A549 (cell line): ENCODE results near the gene UBAP1.

ENCODE experiments used
- CHD4 ChIP-seq: fragments of 200-600 bp; sonication (generic); IDR thresholded peaks from 2 replicates; pipeline ENCODE4 v1.6.1; 2016; ENCODE audit warnings: antibody characterized with exemption, mild to moderate bottlenecking, borderline replicate concordance
- CTCF ChIP-seq: fragments of >200 bp; sonication (Bioruptor Twin); formaldehyde crosslinking; IDR thresholded peaks from 3 replicates; pipeline ENCODE4 v1.5.1; 2016
- MYC ChIP-seq: IDR thresholded peaks from 2 replicates; pipeline ENCODE4 v1.6.1; 2012; ENCODE audit warnings: mild to moderate bottlenecking, inconsistent platforms, low read length, improper control_type of control experiment, borderline replicate concordance
- POLR2A ChIP-seq: IDR thresholded peaks from 2 replicates; pipeline ENCODE4 v1.6.1; 2012; ENCODE audit warnings: mild to moderate bottlenecking, low read length
- TP53 ChIP-seq: fragments of 250-450 bp; sonication (Bioruptor Pico); IDR thresholded peaks from 2 replicates; pipeline ENCODE4 v1.5.0; 2021; ENCODE audit warnings: mild to moderate bottlenecking, moderate library complexity
- ZNF302 ChIP-seq: fragments of 250-450 bp; sonication (Bioruptor Pico); IDR thresholded peaks from 2 replicates; pipeline ENCODE4 v1.9.0; 2021; ENCODE audit warnings: inconsistent platforms, mild to moderate bottlenecking, moderate library complexity

DNA sequence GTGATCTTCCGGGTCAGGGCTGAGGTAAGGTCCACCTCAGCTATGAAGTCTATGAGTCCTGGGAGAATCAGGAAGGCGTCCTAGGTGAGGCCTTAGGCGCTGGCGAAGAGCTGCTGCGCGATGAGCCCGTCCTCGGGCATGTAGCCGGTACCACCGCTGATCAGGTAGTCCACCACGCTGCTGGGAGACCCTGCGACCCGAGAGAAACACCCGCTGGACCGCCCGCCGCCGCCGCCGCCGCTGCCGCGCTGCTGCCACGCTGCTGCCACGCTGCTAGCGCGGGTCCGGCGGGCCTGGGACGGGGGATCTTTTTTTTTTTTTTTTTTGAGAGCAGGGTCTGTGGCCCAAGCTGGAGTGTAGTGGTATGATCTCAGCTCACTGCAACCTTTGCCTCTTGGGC lies 44.3 kb upstream of the UBAP1 start:
- TF ChIP-seq TP53 (CRISPR knock-in tag): no peak
- TF ChIP-seq CTCF: no peak
- no peak for TF ChIP-seq POLR2A
- TF ChIP-seq CHD4: no peak
- TF ChIP-seq MYC: no peak
- TF ChIP-seq ZNF302 (CRISPR knock-in tag): no peak
